ENCODE measurements around the gene NTM. TPM values are rescaled to one million over a fixed set of nuclear protein-coding genes. Genes with fewer than 3 reads are reported as not detected.

NTM gene
- total RNA-seq, 1 donor from 2014 or later, result 92.1 TPM

DNA sequence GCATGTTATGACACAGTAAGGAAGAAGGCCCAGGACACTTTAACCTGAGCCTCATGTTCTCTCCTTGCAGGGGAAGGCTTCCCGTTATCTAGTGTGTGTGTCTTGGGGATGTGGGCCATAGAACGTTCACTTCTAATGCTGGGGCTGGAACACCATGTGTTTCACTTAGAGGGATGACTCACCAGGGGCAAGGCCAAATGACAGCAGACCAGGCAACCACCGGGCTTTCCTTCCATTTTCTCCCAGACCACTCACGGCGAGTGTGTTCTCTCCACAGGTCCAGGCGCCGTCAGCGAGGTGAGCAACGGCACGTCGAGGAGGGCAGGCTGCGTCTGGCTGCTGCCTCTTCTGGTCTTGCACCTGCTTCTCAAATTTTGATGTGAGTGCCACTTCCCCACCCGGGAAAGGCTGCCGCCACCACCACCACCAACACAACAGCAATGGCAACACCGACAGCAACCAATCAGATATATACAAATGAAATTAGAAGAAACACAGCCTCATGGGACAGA, 964.4 kb downstream of the NTM start:
- Mint-ChIP-seq H3K27ac (ENCODE audit: unreplicated experiment) (no peak overlapping the region), H3K4me3 (ENCODE audit: unreplicated experiment) (no peak overlapping the region), H3K4me1 (ENCODE audit: low read depth) (no peaks in the 10 kb centered on the region), H3K27me3 (ENCODE audit: low read depth) (no peaks in the 10 kb centered on the region), H3K9me3 (ENCODE audit: low read depth) (no peaks in the 10 kb centered on the region), H3K36me3 (ENCODE audit: low read depth) (peaks cover 5% of the 10 kb centered on the region)
- DNase-seq (ENCODE audit: low spot score), result no peak
- TF ChIP-seq, protein P1, sequence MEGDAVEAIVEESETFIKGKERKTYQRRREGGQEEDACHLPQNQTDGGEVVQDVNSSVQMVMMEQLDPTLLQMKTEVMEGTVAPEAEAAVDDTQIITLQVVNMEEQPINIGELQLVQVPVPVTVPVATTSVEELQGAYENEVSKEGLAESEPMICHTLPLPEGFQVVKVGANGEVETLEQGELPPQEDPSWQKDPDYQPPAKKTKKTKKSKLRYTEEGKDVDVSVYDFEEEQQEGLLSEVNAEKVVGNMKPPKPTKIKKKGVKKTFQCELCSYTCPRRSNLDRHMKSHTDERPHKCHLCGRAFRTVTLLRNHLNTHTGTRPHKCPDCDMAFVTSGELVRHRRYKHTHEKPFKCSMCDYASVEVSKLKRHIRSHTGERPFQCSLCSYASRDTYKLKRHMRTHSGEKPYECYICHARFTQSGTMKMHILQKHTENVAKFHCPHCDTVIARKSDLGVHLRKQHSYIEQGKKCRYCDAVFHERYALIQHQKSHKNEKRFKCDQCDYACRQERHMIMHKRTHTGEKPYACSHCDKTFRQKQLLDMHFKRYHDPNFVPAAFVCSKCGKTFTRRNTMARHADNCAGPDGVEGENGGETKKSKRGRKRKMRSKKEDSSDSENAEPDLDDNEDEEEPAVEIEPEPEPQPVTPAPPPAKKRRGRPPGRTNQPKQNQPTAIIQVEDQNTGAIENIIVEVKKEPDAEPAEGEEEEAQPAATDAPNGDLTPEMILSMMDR (IDR thresholded peaks at IDR 0.05), result no peak

DNA sequence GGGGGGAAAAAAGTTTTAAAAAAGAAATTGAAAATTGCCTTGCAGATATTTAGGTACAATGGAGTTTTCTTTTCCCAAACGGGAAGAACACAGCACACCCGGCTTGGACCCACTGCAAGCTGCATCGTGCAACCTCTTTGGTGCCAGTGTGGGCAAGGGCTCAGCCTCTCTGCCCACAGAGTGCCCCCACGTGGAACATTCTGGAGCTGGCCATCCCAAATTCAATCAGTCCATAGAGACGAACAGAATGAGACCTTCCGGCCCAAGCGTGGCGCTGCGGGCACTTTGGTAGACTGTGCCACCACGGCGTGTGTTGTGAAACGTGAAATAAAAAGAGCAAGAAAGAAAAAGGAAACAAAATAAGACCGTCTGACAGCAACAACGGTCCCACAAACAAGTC, 964.9 kb downstream of the NTM start:
- DNase-seq (ENCODE audit: low spot score), result no peak
- Mint-ChIP-seq H3K9me3 (ENCODE audit: low read depth) (no peaks in the 10 kb centered on the region), H3K36me3 (ENCODE audit: low read depth) (peaks cover 5% of the 10 kb centered on the region), H3K4me3 (ENCODE audit: unreplicated experiment) (no peak overlapping the region), H3K27me3 (ENCODE audit: low read depth) (no peaks in the 10 kb centered on the region), H3K27ac (ENCODE audit: unreplicated experiment) (no peak overlapping the region), H3K4me1 (ENCODE audit: low read depth) (no peaks in the 10 kb centered on the region)
- TF ChIP-seq, protein P1 (IDR thresholded peaks at IDR 0.05), result peak; percentile 23

DNA sequence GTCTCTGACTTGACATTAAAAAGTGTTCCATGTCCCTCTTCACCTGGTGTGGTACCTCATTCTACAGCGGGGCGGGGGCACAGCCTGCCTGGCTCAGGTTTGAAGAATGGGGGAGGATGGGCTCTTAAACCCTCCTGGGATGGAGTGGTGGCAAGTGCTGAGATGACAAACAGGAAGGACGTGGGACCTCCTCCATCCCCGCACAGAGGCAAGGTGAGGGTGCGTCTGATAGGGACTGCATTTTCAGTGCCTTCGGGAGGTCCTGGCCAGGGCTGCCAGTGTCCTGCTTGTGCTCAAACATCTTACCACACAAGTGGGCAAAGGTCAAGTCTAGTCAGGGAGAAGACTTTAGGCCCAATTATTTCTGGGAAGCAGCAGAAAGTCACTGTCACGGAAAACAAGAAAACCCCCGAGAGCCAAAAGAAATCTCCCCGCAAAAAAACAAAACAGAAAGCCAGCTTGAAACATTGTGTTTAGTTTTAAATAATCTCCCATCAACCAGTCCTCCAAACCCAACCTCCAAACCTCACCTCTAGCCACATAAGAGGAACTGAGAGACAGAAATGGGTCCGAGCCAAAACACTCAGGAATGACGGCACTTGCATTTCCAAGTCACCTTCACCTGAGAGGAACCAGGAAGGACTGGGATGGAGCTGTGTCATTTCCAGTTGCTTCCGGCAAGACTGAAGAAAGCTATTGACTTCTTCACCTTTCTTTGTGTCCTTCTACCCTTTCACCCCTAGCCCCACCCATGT, 966.5 kb downstream of the NTM start:
- no peaks in the 10 kb centered on the region for H3K27me3 Mint-ChIP-seq (ENCODE audit: low read depth)
- H3K27ac Mint-ChIP-seq (ENCODE audit: unreplicated experiment), result no peak overlapping the region
- TF ChIP-seq, protein P1 (IDR thresholded peaks at IDR 0.05), result no peak
- no peaks in the 10 kb centered on the region for H3K9me3 Mint-ChIP-seq (ENCODE audit: low read depth)
- no peaks in the 10 kb centered on the region for H3K4me1 Mint-ChIP-seq (ENCODE audit: low read depth)
- H3K36me3 Mint-ChIP-seq (ENCODE audit: low read depth), result peaks cover 3% of the 10 kb centered on the region
- no peak overlapping the region for H3K4me3 Mint-ChIP-seq (ENCODE audit: unreplicated experiment)
- DNase-seq (ENCODE audit: low spot score), result no peak

- H3K36me3 Mint-ChIP-seq (ENCODE audit: low read depth), result no peaks in the 10 kb centered on the region
- H3K4me3 Mint-ChIP-seq (ENCODE audit: unreplicated experiment), result no peak overlapping the region
- no peaks in the 10 kb centered on the region for H3K9me3 Mint-ChIP-seq (ENCODE audit: low read depth)
- TF ChIP-seq, protein P1 (IDR thresholded peaks at IDR 0.05), result no peak
- H3K27me3 Mint-ChIP-seq (ENCODE audit: low read depth), result no peaks in the 10 kb centered on the region
- no peak for DNase-seq (ENCODE audit: low spot score)
- no peaks in the 10 kb centered on the region for H3K4me1 Mint-ChIP-seq (ENCODE audit: low read depth)
- no peak overlapping the region for H3K27ac Mint-ChIP-seq (ENCODE audit: unreplicated experiment)
Measured at GRCh38 chr11:132337819-132338416, 967.5 kb downstream of the NTM start.

DNA sequence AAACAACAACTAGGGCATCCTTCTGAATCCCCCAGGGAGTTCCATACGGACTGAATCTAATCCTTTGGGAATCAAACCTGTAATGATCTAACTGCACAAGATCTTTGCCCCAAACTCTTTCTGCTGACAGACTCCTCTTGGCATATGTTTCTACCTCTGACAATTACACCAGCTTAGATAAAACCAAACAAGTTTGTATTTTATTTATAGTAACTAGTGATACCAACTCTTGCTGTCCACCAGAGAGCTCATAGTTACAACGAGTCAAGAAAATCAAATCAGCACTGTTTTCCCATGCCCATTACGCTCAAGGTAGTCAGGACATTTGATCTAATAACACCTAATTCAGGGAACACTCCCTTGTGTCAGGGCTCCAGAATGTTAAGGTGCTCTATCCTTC, 972.0 kb downstream of the NTM start:
- H3K27me3 Mint-ChIP-seq (ENCODE audit: low read depth), result no peaks in the 10 kb centered on the region
- H3K4me3 Mint-ChIP-seq (ENCODE audit: unreplicated experiment), result no peak overlapping the region
- DNase-seq (ENCODE audit: low spot score), result no peak
- no peak overlapping the region for H3K27ac Mint-ChIP-seq (ENCODE audit: unreplicated experiment)
- TF ChIP-seq, protein P1 (IDR thresholded peaks at IDR 0.05), result no peak
- H3K36me3 Mint-ChIP-seq (ENCODE audit: low read depth), result no peaks in the 10 kb centered on the region
- H3K4me1 Mint-ChIP-seq (ENCODE audit: low read depth), result peaks cover 9% of the 10 kb centered on the region
- H3K9me3 Mint-ChIP-seq (ENCODE audit: low read depth), result no peaks in the 10 kb centered on the region
